PFSK-1 (cell line): Measurements from ENCODE around the gene GAGE2A.
"Not testable (repeated sequence)": the region's sequence is repeated elsewhere in the genome, so short reads cannot be mapped to it uniquely, and the experiment has no call there.

Experiments
- POLR2AphosphoS5 ChIP-seq: IDR thresholded peaks from 2 replicates; pipeline ENCODE4 v1.6.1; 2012; ENCODE audit warnings: low read depth, mild to moderate bottlenecking, control low read depth, low read length, moderate library complexity
- SIN3A ChIP-seq: IDR thresholded peaks from 2 replicates; pipeline ENCODE4 v1.6.1; 2012; ENCODE audit warnings: mild to moderate bottlenecking, low read length, moderate library complexity, borderline replicate concordance; ENCODE audit not compliant: insufficient read depth

DNA sequence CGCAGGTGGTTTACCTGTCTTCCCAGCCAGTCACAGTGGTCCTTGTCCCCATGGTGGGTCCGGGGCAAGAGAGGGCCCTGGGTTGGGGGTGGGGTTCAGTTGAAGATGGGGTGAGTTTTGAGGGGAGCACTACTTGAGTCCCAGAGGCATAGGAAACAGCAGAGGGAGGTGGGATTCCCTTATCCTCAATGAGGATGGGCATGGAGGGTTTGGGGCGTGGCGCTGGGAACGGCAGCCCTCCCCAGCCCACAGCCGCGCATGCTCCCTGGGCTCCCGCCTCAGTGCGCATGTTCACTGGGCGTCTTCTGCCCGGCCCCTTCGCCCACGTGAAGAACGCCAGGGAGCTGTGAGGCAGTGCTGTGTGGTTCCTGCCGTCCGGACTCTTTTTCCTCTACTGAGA, 38.3 kb upstream of the GAGE2A start, which contains the start of gene GAGE12E:
- not testable (repeated sequence) for TF ChIP-seq SIN3A, POLR2AphosphoS5
